Skeletal muscle satellite cell (primary cell): ENCODE measurements around the gene EXOC3L1.

Experiments used
- H3K27me3 ChIP-seq: 2 replicates; pipeline ENCODE4 v1.7.0; 2013; ENCODE audit warnings: low read length; ENCODE audit not compliant: control insufficient read depth, insufficient read depth
- H3K36me3 ChIP-seq: 2 replicates; pipeline ENCODE4 v1.7.0; 2013; ENCODE audit warnings: mild to moderate bottlenecking, control low read depth, low read length; ENCODE audit not compliant: insufficient read depth
- H3K4me1 ChIP-seq: 2 replicates; pipeline ENCODE4 v1.7.0; 2013; ENCODE audit warnings: low read length; ENCODE audit not compliant: control insufficient read depth, insufficient read depth
- H3K4me2 ChIP-seq: 2 replicates; pipeline ENCODE4 v1.7.0; 2013; ENCODE audit warnings: mild to moderate bottlenecking, low read length
- H3K4me3 ChIP-seq: 2 replicates; pipeline ENCODE4 v1.7.0; 2013; ENCODE audit warnings: low read length
- H3K9ac ChIP-seq: 2 replicates; pipeline ENCODE4 v1.7.0; 2013; ENCODE audit warnings: mild to moderate bottlenecking, low read depth, low read length, moderate library complexity
- H3K9me3 ChIP-seq: replicated peaks from 2 replicates; pipeline ENCODE4 v1.7.0; 2013; ENCODE audit warnings: mild to moderate bottlenecking, control low read depth, low read length

Gene EXOC3L1

DNA sequence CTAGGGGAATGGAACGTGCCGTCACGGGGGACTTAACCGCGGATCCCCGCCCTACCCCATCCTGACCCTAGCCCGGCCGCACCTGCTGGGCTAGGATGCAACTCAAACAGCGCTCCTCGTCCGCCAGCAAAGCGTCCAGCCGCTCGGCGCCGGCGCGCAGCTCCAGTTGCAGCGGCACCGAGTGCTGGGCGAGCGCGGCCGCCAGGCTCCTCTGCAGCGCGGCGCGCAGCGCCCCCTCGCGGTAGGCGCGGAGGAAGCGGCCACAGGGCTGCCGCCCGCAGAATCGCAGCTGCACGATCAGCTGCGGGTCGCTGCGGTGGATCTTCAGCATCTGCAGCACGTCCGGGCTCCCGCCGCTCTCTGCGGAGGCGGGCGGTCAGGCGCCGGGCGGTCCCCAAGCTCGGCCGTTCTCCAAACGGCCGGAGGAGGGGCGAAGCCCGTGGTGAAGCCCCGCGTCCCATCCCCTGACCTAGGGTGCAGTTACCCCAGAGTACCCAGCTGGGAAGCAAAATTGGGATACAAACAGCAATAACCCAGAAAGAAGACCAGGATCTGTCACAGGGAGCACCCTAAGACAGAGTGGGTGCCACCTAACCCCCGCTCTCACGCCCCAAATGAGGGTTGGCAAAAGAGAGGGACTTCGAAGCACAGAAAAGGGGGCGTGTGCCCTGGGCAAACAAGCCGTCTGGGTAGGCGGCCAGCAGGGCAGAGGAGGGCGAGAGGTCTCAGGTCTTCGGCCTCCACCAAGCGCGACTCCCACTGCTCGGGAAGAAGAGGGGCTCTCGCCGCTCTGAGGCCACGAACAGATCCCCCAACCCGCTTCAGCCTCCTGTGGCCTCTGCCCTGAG is 34.4 kb downstream of the EXOC3L1 start:
- peak overlapping the region; percentile 57 for H3K4me3 ChIP-seq
- H3K9ac ChIP-seq, result no peak overlapping the region
- no peaks in the 10 kb centered on the region for H3K9me3 ChIP-seq
- H3K36me3 ChIP-seq, result no peaks in the 10 kb centered on the region
- H3K4me2 ChIP-seq, result peak overlapping the region; percentile 87
- peaks cover 20% of the 10 kb centered on the region for H3K4me1 ChIP-seq
- no peaks in the 10 kb centered on the region for H3K27me3 ChIP-seq

- peak overlapping the region; percentile 87 for H3K4me2 ChIP-seq
- H3K4me1 ChIP-seq, result peaks cover 25% of the 10 kb centered on the region
- no peaks in the 10 kb centered on the region for H3K9me3 ChIP-seq
- no peaks in the 10 kb centered on the region for H3K27me3 ChIP-seq
- no peak overlapping the region for H3K9ac ChIP-seq
- H3K4me3 ChIP-seq, result peak overlapping the region; percentile 57
- peaks cover 4% of the 10 kb centered on the region for H3K36me3 ChIP-seq
These were observed 35.2 kb downstream of the EXOC3L1 start for GRCh38 chr16:67154578-67155294.

DNA sequence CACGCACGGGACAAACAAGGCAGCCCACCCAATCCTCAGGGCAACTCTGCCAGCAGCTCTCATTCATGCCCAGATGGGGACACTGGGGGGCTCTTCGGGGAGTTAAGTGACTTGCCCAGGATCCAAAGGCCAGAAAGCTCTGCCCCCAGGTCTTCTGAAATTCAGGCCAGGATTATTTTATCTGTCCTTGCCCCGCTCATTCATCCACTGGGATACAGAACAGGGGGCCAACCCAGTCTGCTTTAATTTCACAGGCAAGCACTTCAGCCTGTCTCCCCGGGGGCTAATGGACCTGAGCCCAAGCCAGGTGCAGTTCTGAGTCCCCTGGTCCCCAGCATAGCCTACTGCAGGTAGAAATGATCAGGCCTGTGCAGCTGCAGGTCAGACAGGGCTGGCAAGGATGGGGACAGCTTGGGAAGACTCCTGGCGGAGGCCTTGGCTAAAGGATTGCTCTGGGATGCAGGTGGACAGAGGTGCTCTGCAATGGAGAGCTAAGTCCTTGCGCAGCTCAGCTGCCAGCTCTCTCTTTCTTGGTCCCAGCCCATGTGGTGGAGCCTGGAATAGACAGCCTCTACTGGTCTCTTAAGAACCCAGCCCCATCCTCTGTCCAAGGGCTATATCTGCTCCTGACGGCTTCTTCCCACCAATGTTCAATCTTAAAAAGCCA is 38.4 kb downstream of the EXOC3L1 start:
- peaks cover 28% of the 10 kb centered on the region for H3K36me3 ChIP-seq
- peaks cover 21% of the 10 kb centered on the region for H3K4me1 ChIP-seq
- peak overlapping the region; percentile 93 for H3K9ac ChIP-seq
- peak overlapping the region; percentile 90 for H3K4me2 ChIP-seq
- H3K4me3 ChIP-seq, result peak overlapping the region; percentile 89
- H3K27me3 ChIP-seq, result no peaks in the 10 kb centered on the region
- H3K9me3 ChIP-seq, result no peaks in the 10 kb centered on the region

DNA sequence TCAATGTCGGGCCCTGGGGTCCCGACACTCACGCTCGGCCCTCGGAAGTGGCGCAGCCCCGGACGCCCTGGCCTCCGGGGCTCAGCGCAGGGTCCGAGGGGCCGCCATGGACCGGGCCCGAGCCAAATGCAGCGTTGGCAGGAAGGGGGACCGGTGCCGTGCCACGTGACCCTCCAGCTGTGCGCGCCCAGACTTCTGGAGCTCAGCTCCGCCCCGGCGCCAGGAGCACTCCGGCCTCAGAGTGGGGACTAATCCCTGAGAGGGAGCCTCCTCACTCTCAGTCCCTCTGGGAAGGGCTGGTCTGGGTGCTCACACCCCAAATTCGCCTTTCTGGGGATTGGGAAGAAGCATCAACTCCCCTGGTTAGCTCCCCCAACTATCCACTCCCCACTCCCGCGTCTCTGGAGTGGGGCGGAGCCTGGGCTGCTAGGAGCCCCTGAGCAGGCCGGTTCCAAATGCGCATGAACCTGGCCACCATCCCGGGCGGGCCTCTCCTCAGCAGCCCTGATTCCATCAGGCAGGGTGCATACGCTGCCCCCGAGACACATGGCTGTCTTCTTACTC is 39.0 kb downstream of the EXOC3L1 start, which contains the start of gene B3GNT9:
B3GNT9 (minus strand) TSS at position 166 of the 564 bp plus-strand sequence. CDS start 513 bp downstream, outside the sequence.
- peak within 1 kb of the TSS; percentile 90 for H3K4me2 ChIP-seq
- H3K4me3 ChIP-seq, result peak within 1 kb of the TSS; percentile 89
- H3K9ac ChIP-seq, result peak within 1 kb of the TSS; percentile 93
- H3K27me3 ChIP-seq, result no peaks in the 10 kb centered on the region
- peaks cover 21% of the 10 kb centered on the region for H3K4me1 ChIP-seq
- no peaks in the 10 kb centered on the region for H3K9me3 ChIP-seq
- H3K36me3 ChIP-seq, result peaks cover 35% of the 10 kb centered on the region

DNA sequence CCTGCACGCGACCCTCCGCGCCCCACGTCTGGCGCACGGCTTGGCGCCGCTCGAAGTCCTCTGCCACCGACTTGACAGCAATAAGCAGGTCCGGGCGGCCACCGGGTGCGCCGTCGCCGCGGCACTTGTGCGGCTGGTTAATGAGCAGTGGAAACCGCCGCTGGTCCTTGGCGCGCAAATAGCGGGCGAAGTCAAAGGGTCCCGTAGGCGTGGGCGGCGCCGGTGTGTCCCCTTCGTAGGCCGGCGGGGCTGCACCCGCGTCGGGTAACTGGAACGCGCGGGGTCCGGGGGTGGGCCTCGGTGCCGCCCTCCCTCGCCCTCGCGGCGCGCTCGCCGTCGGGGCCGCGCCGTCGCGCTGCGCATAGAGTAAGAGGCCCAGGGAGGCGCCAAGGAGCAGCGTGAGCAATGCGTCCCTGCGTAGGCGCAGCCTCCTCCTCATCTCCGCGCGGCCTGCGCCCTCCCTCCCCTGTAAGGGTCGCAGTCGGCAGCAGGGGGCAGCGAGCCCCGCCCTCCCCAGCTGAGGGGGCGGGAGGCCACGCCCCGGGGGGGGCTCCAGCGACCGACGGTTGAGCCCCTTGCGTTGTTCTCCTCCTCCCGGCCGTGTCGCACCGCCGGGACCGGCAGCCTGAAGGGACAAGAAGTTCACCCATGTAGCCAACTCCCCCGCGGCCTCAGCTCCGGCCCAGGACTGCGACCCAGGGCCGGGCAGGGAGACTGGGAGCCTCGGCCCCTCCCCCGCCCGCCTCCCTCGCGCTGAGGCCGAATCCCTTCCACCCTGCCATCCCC is 39.7 kb downstream of the EXOC3L1 start:
- H3K9ac ChIP-seq, result peak overlapping the region; percentile 93

DNA sequence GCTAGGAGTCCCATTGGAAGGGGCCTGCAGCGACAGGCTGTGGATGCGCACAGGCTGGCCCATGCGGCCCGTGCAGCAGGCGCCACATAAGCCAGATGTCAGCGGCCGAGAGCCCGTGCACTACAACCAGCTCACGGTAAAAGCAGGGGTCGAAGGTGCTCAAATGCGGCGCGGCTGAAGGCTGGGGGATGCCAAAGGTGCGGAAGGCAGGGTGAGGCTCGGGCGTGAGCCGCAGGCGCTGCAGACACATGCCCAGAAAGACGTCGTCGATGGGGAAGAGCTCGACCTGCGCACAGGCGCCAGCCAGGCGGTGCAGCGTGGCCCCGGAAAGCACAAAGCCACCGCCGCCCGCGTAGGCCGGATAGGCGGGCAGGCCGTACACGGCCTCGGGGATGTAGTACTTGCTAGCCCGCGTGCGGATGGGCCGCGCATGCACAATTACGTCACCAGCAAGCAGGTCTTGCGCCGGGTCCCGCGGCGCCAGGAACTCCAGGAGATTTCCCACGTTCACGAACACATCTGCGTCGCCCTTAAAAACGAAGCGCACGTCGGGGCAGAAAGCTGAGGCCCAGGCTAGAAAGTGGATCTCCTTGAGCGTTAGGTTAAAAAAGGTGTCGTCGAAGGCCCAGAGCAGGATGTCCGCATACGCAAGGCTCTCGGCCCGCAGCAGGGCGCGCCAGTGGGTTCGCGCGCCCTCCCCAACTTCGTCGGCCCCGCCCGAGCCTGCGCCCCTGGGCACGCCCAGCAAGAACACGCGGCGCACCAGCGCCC is 40.5 kb downstream of the EXOC3L1 start:
- H3K36me3 ChIP-seq, result peaks cover 49% of the 10 kb centered on the region
- peak overlapping the region; percentile 89 for H3K4me3 ChIP-seq
- peaks cover 14% of the 10 kb centered on the region for H3K4me1 ChIP-seq
- no peaks in the 10 kb centered on the region for H3K9me3 ChIP-seq
- no peaks in the 10 kb centered on the region for H3K27me3 ChIP-seq
- H3K9ac ChIP-seq, result no peak overlapping the region
- H3K4me2 ChIP-seq, result peak overlapping the region; percentile 90

More for the DNA sequence above, 39.7 kb downstream of the EXOC3L1 start:
- H3K4me2 ChIP-seq, result peak overlapping the region; percentile 90
- peaks cover 42% of the 10 kb centered on the region for H3K36me3 ChIP-seq
- no peaks in the 10 kb centered on the region for H3K27me3 ChIP-seq
- peaks cover 17% of the 10 kb centered on the region for H3K4me1 ChIP-seq
- no peaks in the 10 kb centered on the region for H3K9me3 ChIP-seq
- H3K4me3 ChIP-seq, result peak overlapping the region; percentile 89

DNA sequence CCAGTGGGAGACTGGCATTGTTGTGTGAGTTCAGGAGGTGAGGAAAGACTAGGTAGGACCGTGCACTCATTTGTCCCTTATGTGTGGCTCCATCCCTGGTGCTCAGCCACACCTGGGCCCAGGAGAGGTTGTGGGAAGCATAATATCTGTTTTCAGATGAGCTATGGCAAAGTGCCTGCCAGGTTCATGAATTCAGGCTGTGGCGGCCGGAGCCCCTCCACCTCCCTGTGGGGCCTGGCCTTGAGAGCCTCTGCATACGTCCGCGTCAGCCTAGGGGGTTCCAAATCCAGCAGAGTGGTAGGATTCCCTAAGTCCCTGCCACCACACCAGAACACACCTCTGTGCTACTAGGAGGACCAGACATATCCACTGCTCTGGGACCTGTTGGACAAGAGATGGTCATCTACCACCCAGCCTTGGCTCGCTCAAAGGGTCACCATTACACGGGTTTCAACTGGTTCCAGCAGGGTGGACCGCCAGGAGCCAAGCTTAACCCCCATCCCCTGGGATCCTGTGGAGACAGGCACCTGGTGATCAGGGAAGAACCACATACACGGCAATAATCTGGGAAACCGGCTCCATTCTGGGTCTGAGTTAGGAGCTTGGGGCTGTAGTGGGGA is 41.2 kb downstream of the EXOC3L1 start:
- H3K4me1 ChIP-seq, result peaks cover 14% of the 10 kb centered on the region
- H3K9me3 ChIP-seq, result no peaks in the 10 kb centered on the region
- H3K36me3 ChIP-seq, result peaks cover 56% of the 10 kb centered on the region
- no peak overlapping the region for H3K4me2 ChIP-seq
- no peak overlapping the region for H3K9ac ChIP-seq
- H3K4me3 ChIP-seq, result no peak overlapping the region
- no peaks in the 10 kb centered on the region for H3K27me3 ChIP-seq

- H3K4me1 ChIP-seq, result peaks cover 14% of the 10 kb centered on the region
- H3K9ac ChIP-seq, result no peak overlapping the region
- no peaks in the 10 kb centered on the region for H3K9me3 ChIP-seq
- H3K4me2 ChIP-seq, result no peak overlapping the region
- H3K36me3 ChIP-seq, result peaks cover 59% of the 10 kb centered on the region
- H3K4me3 ChIP-seq, result no peak overlapping the region
- H3K27me3 ChIP-seq, result no peaks in the 10 kb centered on the region
These were observed 41.7 kb downstream of the EXOC3L1 start for GRCh38 chr16:67148221-67148620.

GRCh38 chr16:67147437-67148140 is 42.3 kb downstream of the EXOC3L1 start:
- no peak overlapping the region for H3K4me2 ChIP-seq
- H3K36me3 ChIP-seq, result peaks cover 62% of the 10 kb centered on the region
- H3K4me1 ChIP-seq, result peaks cover 14% of the 10 kb centered on the region
- no peak overlapping the region for H3K9ac ChIP-seq
- no peaks in the 10 kb centered on the region for H3K9me3 ChIP-seq
- H3K4me3 ChIP-seq, result no peak overlapping the region
- no peaks in the 10 kb centered on the region for H3K27me3 ChIP-seq
